Nephron (organoid): Measurements from ENCODE around the gene SMAD6.

Source experiments
- H3K27ac Mint-ChIP-seq, 3 experiments: 2 replicates each; pipeline ENCODE4 v1.8.0; 2020; ENCODE audit warnings: mixed read lengths in 3 of 3, mild to moderate bottlenecking in 2 of 3, moderate library complexity in 1 of 3
- H3K27me3 Mint-ChIP-seq: 2 replicates; pipeline ENCODE4 v1.8.0; 2021; ENCODE audit warnings: low read depth, mild to moderate bottlenecking, moderate library complexity, mixed read lengths
- H3K36me3 Mint-ChIP-seq: 2 replicates; pipeline ENCODE4 v1.8.0; 2020; ENCODE audit warnings: low read depth, mixed read lengths
- H3K4me1 Mint-ChIP-seq: 2 replicates; pipeline ENCODE4 v1.8.0; 2020; ENCODE audit warnings: mixed read lengths
- H3K4me3 Mint-ChIP-seq, 3 experiments: 2 replicates each; pipeline ENCODE4 v1.8.0; 2020; ENCODE audit warnings: mild to moderate bottlenecking in 3 of 3, mixed read lengths in 3 of 3, moderate library complexity in 2 of 3
- H3K9me3 Mint-ChIP-seq: 2 replicates; pipeline ENCODE4 v1.8.0; 2020; ENCODE audit warnings: mixed read lengths
- TF ChIP-seq, protein P1 (sequence below), 3 experiments: fragments of 200-600 bp; sonication (generic); IDR thresholded peaks; one replicate each; pipeline ENCODE4 v1.5.0; 2021; ENCODE audit warnings: antibody characterized with exemption in 3 of 3; ENCODE audit not compliant: unreplicated experiment in 3 of 3

SMAD6 gene

DNA sequence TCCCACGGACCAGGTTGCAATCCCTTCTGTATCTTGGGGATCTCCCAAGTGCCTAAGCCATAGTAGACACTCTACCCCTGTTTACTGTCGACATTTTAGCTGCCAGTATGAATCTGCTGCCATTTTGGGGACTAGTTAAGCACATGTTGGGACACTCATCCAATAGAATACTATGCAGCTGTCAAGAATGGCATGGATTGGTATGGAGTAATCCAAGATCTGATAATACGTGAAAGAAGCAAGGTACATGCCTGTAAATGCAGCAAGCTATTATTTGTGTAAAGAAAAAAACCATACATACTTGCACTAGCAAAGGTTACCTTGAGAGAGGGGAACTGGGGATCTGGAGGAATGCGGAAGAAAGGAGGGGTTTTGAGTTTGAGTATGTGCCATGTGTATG is 129.3 kb downstream of the SMAD6 start:
- H3K27ac Mint-ChIP-seq, result no peak overlapping the region
- H3K27me3 Mint-ChIP-seq, result peaks cover 20% of the 10 kb centered on the region
- TF ChIP-seq, protein P1, sequence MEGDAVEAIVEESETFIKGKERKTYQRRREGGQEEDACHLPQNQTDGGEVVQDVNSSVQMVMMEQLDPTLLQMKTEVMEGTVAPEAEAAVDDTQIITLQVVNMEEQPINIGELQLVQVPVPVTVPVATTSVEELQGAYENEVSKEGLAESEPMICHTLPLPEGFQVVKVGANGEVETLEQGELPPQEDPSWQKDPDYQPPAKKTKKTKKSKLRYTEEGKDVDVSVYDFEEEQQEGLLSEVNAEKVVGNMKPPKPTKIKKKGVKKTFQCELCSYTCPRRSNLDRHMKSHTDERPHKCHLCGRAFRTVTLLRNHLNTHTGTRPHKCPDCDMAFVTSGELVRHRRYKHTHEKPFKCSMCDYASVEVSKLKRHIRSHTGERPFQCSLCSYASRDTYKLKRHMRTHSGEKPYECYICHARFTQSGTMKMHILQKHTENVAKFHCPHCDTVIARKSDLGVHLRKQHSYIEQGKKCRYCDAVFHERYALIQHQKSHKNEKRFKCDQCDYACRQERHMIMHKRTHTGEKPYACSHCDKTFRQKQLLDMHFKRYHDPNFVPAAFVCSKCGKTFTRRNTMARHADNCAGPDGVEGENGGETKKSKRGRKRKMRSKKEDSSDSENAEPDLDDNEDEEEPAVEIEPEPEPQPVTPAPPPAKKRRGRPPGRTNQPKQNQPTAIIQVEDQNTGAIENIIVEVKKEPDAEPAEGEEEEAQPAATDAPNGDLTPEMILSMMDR (IDR thresholded peaks at IDR 0.05; ENCODE audit: unreplicated experiment in 3 of 3), result no peak
- no peaks in the 10 kb centered on the region for H3K36me3 Mint-ChIP-seq
- no peak overlapping the region for H3K4me3 Mint-ChIP-seq
- H3K4me1 Mint-ChIP-seq, result peaks cover 13% of the 10 kb centered on the region
- no peaks in the 10 kb centered on the region for H3K9me3 Mint-ChIP-seq

DNA sequence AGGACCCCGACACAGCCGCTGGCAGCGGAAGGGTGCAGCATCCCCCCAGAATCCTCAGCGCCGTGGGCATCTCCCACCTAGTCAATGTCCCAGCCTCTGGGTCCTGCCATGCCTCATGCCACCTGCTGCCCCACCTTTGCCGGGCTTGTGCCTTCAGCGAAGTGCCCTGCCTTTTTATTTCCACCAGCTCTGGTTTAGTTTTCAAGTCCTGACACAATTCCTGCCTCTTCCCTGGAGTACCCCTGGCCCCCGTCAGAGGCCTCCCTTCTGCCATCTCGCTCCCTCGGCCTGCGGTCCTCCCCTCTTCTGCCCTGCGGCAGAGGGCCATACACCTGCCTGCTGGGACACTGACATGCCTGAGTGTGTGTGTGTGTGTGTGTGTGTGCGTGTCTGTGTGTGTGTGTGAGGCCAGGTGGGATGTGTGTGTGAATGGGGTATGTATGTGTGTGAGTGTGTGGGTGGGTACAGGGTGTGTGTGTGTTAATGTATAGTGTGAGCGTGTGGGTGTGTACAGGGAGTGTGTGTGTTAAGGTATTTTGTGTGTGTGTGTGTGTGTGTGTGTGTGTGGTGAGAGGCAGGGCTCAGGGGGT is 129.9 kb downstream of the SMAD6 start:
- TF ChIP-seq, protein P1 (IDR thresholded peaks at IDR 0.05; ENCODE audit: unreplicated experiment in 3 of 3), result no peak
- no peak overlapping the region for H3K4me3 Mint-ChIP-seq
- H3K36me3 Mint-ChIP-seq, result no peaks in the 10 kb centered on the region
- H3K27me3 Mint-ChIP-seq, result peaks cover 16% of the 10 kb centered on the region
- H3K27ac Mint-ChIP-seq, result no peak overlapping the region
- no peaks in the 10 kb centered on the region for H3K9me3 Mint-ChIP-seq
- peaks cover 13% of the 10 kb centered on the region for H3K4me1 Mint-ChIP-seq
